Vagina (tissue), 2 donors: ENCODE data around the gene NANOGP8. TPM values are rescaled to one million over a fixed set of nuclear protein-coding genes. Genes with fewer than 3 reads are reported as not detected.

ENCODE experiments used
- DNase-seq, 2 donors: peaks; one replicate each; pipeline ENCODE4 v3.0.0-alpha.2; 2017; ENCODE audit errors: extremely low spot score in 2 of 2
- H3K27ac ChIP-seq: fragments of 200-600 bp; sonication (generic); one replicate; pipeline ENCODE4 v1.5.1; 2019
- H3K27me3 ChIP-seq: fragments of 200-600 bp; sonication (generic); one replicate; pipeline ENCODE4 v1.5.1; 2019
- H3K36me3 ChIP-seq, 2 donors: fragments of 200-600 bp; sonication (generic); one replicate each; pipeline ENCODE4 v1.5.1; 2017 to 2019
- H3K4me1 ChIP-seq: fragments of 200-600 bp; sonication (generic); one replicate; pipeline ENCODE4 v1.5.1; 2019
- H3K4me3 ChIP-seq, 2 donors: fragments of 200-600 bp; sonication (generic); 1 replicate in 1 of 2; 2 replicates in 1 of 2; pipeline ENCODE4 v1.5.1; 2016 to 2019
- H3K9me3 ChIP-seq: fragments of 200-600 bp; sonication (generic); one replicate; pipeline ENCODE4 v1.5.1; 2019
- POLR2A ChIP-seq, 2 donors: fragments of 450-650 bp; IDR thresholded peaks; one replicate each; pipeline ENCODE4 v1.6.1; 2017; ENCODE audit warnings: antibody characterized with exemption in 2 of 2, mild to moderate bottlenecking in 2 of 2, moderate library complexity in 2 of 2
- POLR2AphosphoS5 ChIP-seq, 2 donors: sonication (generic); formaldehyde crosslinking; IDR thresholded peaks; one replicate each; pipeline ENCODE4 v1.9.0; 2017; ENCODE audit warnings: antibody characterized with exemption in 2 of 2, mild to moderate bottlenecking in 2 of 2, low read depth in 1 of 2; ENCODE audit not compliant: insufficient read depth in 1 of 2
- intact Hi-C: fragments of 100-400 bp; cut with DNase I; formaldehyde crosslinking; loops from one replicate; pipeline ENCODE4 v1.15.1; 2023
- total RNA-seq: library from RNA; depleted of rRNA; stranded (reverse); fragments of >200 nt; gene quantifications from one replicate; pipeline ENCODE4 v1.2.3, GENCODE V29; 2016
- TF ChIP-seq, protein P1 (sequence below), 3 experiments: fragments of 450-650 bp in 2 of 3; fragments of 200-600 bp in 1 of 3; sonication (generic) in 1 of 3; IDR thresholded peaks; one replicate each; pipeline ENCODE4 v1.5.1; 2017 to 2019; ENCODE audit warnings: antibody characterized with exemption in 3 of 3, mild to moderate bottlenecking in 2 of 3, moderate library complexity in 2 of 3

NANOGP8 gene
- total RNA-seq, 1 donor from 2014 or later: not detected

DNA sequence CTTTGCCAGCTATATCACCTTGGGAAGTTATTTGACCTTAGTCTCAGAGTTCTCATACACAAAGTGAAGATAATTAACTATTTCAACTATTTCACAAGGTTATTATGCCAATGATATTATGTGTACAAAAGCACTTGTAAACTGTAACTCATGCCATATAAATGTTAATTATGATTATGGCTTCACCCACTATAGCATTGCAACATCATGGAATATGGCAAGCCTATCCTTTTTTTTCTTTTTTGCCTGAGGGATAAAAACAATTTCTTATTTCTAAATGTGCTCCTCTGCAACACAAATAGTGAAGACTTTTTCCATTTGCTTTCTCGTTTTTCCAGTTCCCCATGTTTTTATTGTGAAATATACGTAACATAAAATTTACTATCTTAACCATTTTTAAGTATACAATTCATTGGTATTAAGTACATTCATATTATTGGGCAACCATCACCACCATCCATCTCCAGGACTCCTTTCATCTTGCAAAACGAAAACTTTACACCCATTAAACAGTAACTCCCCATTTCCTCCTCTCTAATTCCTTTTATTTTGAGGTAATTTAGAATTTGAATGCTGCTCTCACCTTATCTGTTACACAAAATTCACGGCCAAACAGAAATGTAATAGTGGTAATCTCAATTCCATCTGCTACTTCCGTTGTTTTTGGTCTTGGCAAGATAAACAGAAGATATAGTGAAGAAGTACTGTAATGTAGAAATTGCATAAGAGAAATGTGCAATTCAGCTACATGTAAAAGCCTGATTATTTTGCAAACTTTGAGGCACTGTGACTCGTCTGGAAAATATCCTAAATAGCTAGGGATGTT, 46.3 kb downstream of the NANOGP8 start:
- H3K4me3 ChIP-seq: no peak overlapping the region
- H3K27ac ChIP-seq: no peak overlapping the region
- no peak for DNase-seq
- no peaks in the 10 kb centered on the region for H3K36me3 ChIP-seq
- no peaks in the 10 kb centered on the region for H3K9me3 ChIP-seq
- no peaks in the 10 kb centered on the region for H3K27me3 ChIP-seq
- intact Hi-C loops: no loop called here
- H3K4me1 ChIP-seq: no peaks in the 10 kb centered on the region
- TF ChIP-seq POLR2AphosphoS5 (IDR thresholded peaks at IDR 0.05; ENCODE audit: insufficient read depth in 1 of 2, low read depth in 1 of 2): no peak
- TF ChIP-seq POLR2A (IDR thresholded peaks at IDR 0.05): no peak
- TF ChIP-seq, protein P1, sequence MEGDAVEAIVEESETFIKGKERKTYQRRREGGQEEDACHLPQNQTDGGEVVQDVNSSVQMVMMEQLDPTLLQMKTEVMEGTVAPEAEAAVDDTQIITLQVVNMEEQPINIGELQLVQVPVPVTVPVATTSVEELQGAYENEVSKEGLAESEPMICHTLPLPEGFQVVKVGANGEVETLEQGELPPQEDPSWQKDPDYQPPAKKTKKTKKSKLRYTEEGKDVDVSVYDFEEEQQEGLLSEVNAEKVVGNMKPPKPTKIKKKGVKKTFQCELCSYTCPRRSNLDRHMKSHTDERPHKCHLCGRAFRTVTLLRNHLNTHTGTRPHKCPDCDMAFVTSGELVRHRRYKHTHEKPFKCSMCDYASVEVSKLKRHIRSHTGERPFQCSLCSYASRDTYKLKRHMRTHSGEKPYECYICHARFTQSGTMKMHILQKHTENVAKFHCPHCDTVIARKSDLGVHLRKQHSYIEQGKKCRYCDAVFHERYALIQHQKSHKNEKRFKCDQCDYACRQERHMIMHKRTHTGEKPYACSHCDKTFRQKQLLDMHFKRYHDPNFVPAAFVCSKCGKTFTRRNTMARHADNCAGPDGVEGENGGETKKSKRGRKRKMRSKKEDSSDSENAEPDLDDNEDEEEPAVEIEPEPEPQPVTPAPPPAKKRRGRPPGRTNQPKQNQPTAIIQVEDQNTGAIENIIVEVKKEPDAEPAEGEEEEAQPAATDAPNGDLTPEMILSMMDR (IDR thresholded peaks at IDR 0.05): no peak

Other genes starting within 250 kb of the NANOGP8 start
- 21.9 TPM for gene AQR, start 115.6 kb downstream of the NANOGP8 start, total RNA-seq
- gene ZNF770, start 97.0 kb downstream of the NANOGP8 start, total RNA-seq: 28.2 TPM